Kidney (tissue), 14 donors: Measurements from ENCODE around the gene SOX6. TPM values are rescaled to one million over a fixed set of nuclear protein-coding genes. Genes with fewer than 3 reads are reported as not detected.

Source experiments
- DNase-seq, 5 donors: peaks; one replicate each; pipeline ENCODE4 v3.0.0-alpha.2; 2013 to 2020
- FAIRE-seq: peaks from 2 replicates; lab custom pipeline; 2012; peaks lifted over from hg19 to GRCh38; lab: Jason Lieb, UNC
- H3K27ac ChIP-seq, 2 donors: one replicate each; pipeline ENCODE4 v1.7.0; 2013; ENCODE audit warnings: low read depth in 2 of 2, low read length in 2 of 2, inconsistent platforms in 1 of 2
- H3K27me3 ChIP-seq: one replicate; pipeline ENCODE4 v1.7.1; 2013; ENCODE audit warnings: low read length, inconsistent platforms; ENCODE audit not compliant: control insufficient read depth, insufficient read depth
- H3K36me3 ChIP-seq, 3 donors: one replicate each; pipeline versions ENCODE4 v1.7.0 to v1.7.1; 2013; ENCODE audit warnings: low read length in 3 of 3, control low read depth in 1 of 3, inconsistent platforms in 1 of 3; ENCODE audit not compliant: insufficient read depth in 3 of 3, control insufficient read depth in 2 of 3
- H3K4me1 ChIP-seq, 3 donors: one replicate each; pipeline versions ENCODE4 v1.7.0 to v1.7.1; 2013; ENCODE audit warnings: low read length in 3 of 3, inconsistent platforms in 1 of 3, low read depth in 1 of 3; ENCODE audit not compliant: control insufficient read depth in 2 of 3, insufficient read depth in 2 of 3
- H3K4me3 ChIP-seq, 3 donors: one replicate each; pipeline versions ENCODE4 v1.7.0 to v1.8.1; 2013; ENCODE audit warnings: low read length in 3 of 3, control low read depth in 1 of 3, inconsistent platforms in 1 of 3
- H3K9ac ChIP-seq, 3 donors: one replicate each; pipeline versions ENCODE4 v1.7.0 to v1.7.1; 2013; ENCODE audit warnings: low read length in 3 of 3, control low read depth in 1 of 3, inconsistent platforms in 1 of 3
- H3K9me3 ChIP-seq, 3 donors: one replicate each; pipeline versions ENCODE4 v1.7.0 to v1.7.1; 2013; ENCODE audit warnings: low read length in 3 of 3, control low read depth in 1 of 3, inconsistent platforms in 1 of 3; ENCODE audit not compliant: control insufficient read depth in 2 of 3, insufficient read depth in 1 of 3
- CTCF ChIP-seq: IDR thresholded peaks from 3 replicates; pipeline ENCODE4 v1.5.1; 2012; ENCODE audit warnings: mild to moderate bottlenecking, moderate library complexity, borderline replicate concordance; ENCODE audit not compliant: insufficient read depth; ENCODE audit errors: extremely low read depth
- intact Hi-C: fragments of 100-400 bp; cut with DNase I; formaldehyde crosslinking; loops from one replicate; pipeline ENCODE4 v1.11.1; 2022
- polyA plus RNA-seq: library from polyadenylated mRNA; stranded (reverse); fragments of 350-450 nt; fragmentation: Illumina TruSeq; extraction: RNeasy Lipid Tissue Mini Kit (QIAGEN cat#74804); gene quantifications from one replicate; pipeline ENCODE4 v1.2.3, GENCODE V29; 2014; ENCODE audit warnings: low read depth, low replicate concordance; ENCODE audit not compliant: insufficient read depth
- total RNA-seq: library from RNA; stranded (reverse); fragmentation: NEBNext Ultra II Directional; extraction: Animal tissue kit (Norgen Biotek cat#: 25700); gene quantifications from one replicate; pipeline ENCODE4 v1.2.1, GENCODE V29; 2021
- donor health status: control.
- donor health status: control.
- donor health status: control.
- donor health status: control.
- donor health status: control.
- donor health status: DM: yes; HTN: yes; CAD: no.
- donor health status: Normal renal cell carcinoma (clear cell type).

SOX6 gene
- total and polyA plus RNA-seq, 2 donors from 2014 or later: 5.0 to 47.3 TPM

- Histone ChIP-seq H3K4me1 (no peaks in the 10 kb centered on the region), H3K27me3 (no peaks in the 10 kb centered on the region), H3K4me3 (no peak overlapping the region), H3K9ac (no peak overlapping the region), H3K27ac (no peak overlapping the region), H3K9me3 (no peaks in the 10 kb centered on the region), H3K36me3 (no peaks in the 10 kb centered on the region)
- FAIRE-seq (no peak), DNase-seq (no peak)
- no peak for TF ChIP-seq CTCF
- intact Hi-C loops: no loop called here
These were observed 3.0 kb upstream of the SOX6 start for GRCh38 chr11:16359369-16359768.

GRCh38 chr11:16358726-16359125, 2.4 kb upstream of the SOX6 start:
- no peak for DNase-seq
- no peaks in the 10 kb centered on the region for H3K27me3 ChIP-seq
- no peak for TF ChIP-seq CTCF
- intact Hi-C loops: no loop called here
- no peak overlapping the region for H3K9ac ChIP-seq
- no peak for FAIRE-seq
- no peak overlapping the region for H3K27ac ChIP-seq
- no peak overlapping the region for H3K4me3 ChIP-seq
- H3K9me3 ChIP-seq: no peaks in the 10 kb centered on the region
- no peaks in the 10 kb centered on the region for H3K4me1 ChIP-seq
- H3K36me3 ChIP-seq: no peaks in the 10 kb centered on the region

- Histone ChIP-seq H3K27me3 (no peaks in the 10 kb centered on the region), H3K9ac (no peak overlapping the region), H3K9me3 (no peaks in the 10 kb centered on the region), H3K36me3 (no peaks in the 10 kb centered on the region), H3K4me3 (no peak overlapping the region), H3K27ac (no peak overlapping the region), H3K4me1 (no peaks in the 10 kb centered on the region)
- intact Hi-C loops: no loop called here
- FAIRE-seq (no peak), DNase-seq (no peak)
- TF ChIP-seq CTCF: no peak
These were observed 1.4 kb upstream of the SOX6 start for GRCh38 chr11:16357775-16358174.

GRCh38 chr11:16356761-16357393, 531 bp upstream of the SOX6 start:
- DNase-seq: peak in 1 of 5 donors; percentile 11

More at GRCh38 chr11:16356761-16357393, 531 bp upstream of the SOX6 start:
- no peak for FAIRE-seq
- Histone ChIP-seq H3K9ac (no peak overlapping the region), H3K36me3 (no peaks in the 10 kb centered on the region), H3K4me1 (no peaks in the 10 kb centered on the region), H3K27me3 (no peaks in the 10 kb centered on the region), H3K4me3 (no peak overlapping the region), H3K27ac (no peak overlapping the region), H3K9me3 (no peaks in the 10 kb centered on the region)
- intact Hi-C loops: no loop called here
- TF ChIP-seq CTCF: no peak
